ENCODE measurements around the gene PTPA.
A peak's percentile ranks its signal among the peaks of the same experiment; 100 is the strongest.

DNA sequence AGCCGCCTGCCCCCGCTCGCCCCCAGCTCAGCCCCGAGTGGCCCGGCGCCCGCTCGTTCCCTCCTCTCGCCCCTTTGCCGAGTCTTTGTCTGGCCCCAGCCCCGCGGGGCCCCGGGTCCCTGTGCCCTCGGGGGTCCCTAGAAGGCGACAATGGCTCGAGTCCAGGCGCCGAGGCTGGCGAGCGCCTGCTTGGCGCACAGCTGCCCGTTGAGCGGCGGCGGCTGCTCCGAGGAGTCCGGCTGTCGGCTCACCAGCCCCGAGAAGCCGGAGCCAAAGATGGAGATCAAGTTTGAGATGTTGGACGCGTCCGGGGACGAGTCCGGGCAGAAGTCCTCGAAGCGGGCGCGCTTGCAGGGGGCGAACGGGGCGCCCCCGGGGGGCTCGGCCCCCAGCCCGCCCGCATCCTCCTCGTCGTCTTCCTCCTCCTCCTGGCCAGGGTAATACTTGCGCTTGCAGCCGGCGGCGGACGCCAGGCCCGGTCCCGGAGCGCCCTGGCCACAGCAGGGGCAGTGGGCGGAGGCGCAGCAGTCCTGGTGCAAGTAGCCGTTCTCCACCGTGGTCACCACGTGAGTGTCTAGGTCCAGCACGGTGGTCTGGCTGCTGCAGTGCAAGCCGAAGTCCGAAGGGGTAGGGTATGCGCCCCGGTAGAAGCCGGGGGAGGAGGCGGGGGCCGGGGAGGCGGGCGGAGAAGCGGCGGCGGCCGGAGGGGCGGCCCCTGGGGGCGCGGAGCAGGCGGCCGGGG is 65.7 kb downstream of the PTPA start:
- TF ChIP-seq, protein P1, sequence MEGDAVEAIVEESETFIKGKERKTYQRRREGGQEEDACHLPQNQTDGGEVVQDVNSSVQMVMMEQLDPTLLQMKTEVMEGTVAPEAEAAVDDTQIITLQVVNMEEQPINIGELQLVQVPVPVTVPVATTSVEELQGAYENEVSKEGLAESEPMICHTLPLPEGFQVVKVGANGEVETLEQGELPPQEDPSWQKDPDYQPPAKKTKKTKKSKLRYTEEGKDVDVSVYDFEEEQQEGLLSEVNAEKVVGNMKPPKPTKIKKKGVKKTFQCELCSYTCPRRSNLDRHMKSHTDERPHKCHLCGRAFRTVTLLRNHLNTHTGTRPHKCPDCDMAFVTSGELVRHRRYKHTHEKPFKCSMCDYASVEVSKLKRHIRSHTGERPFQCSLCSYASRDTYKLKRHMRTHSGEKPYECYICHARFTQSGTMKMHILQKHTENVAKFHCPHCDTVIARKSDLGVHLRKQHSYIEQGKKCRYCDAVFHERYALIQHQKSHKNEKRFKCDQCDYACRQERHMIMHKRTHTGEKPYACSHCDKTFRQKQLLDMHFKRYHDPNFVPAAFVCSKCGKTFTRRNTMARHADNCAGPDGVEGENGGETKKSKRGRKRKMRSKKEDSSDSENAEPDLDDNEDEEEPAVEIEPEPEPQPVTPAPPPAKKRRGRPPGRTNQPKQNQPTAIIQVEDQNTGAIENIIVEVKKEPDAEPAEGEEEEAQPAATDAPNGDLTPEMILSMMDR (IDR thresholded peaks at IDR 0.05), result no peak
- TF ChIP-seq POLR2AphosphoS5 (IDR thresholded peaks at IDR 0.05), result peak in 1 of 3 donors; percentile 10

Data from breast epithelium (tissue), 3 donors.